Amygdala (tissue), 56 donors: ENCODE measurements around the gene OLFML2A.
"Not testable (repeated sequence)": the region's sequence is repeated elsewhere in the genome, so short reads cannot be mapped to it uniquely, and the experiment has no call there.

Experiments used
- DNase-seq, 56 donors: peaks; one replicate each; lab custom pipeline; 2025; lab: John Stamatoyannopoulos, UW

The OLFML2A gene

GRCh38 chr9:124814164-124814535 lies 37.2 kb downstream of the OLFML2A start:
- DNase-seq = no peak

GRCh38 chr9:124815601-124816000 lies 38.7 kb downstream of the OLFML2A start:
- no peak for DNase-seq

- no peak for DNase-seq
Observed at GRCh38 chr9:124818431-124819281, 41.7 kb downstream of the OLFML2A start.

GRCh38 chr9:124820698-124821623 lies 44.0 kb downstream of the OLFML2A start:
- no peak for DNase-seq

- DNase-seq = no peak
Observed at GRCh38 chr9:124828489-124829333, 51.8 kb downstream of the OLFML2A start.

GRCh38 chr9:124829334-124829669 lies 52.4 kb downstream of the OLFML2A start:
- DNase-seq = no peak

- DNase-seq = no peak
Observed at GRCh38 chr9:124830593-124830992, 53.7 kb downstream of the OLFML2A start.

- no peak for DNase-seq
Observed at GRCh38 chr9:124831642-124832364, 54.9 kb downstream of the OLFML2A start.

- no peak for DNase-seq
Observed at GRCh38 chr9:124834591-124834990, 57.7 kb downstream of the OLFML2A start.

GRCh38 chr9:124835026-124835557 lies 58.2 kb downstream of the OLFML2A start:
- DNase-seq = peak in 8 of 56 donors; percentile 12 to 41 (median 24)

- not testable (repeated sequence) for DNase-seq
Observed at GRCh38 chr9:124838132-124838531, 61.2 kb downstream of the OLFML2A start.

- not testable (repeated sequence) for DNase-seq
Observed at GRCh38 chr9:124838567-124839275, 61.8 kb downstream of the OLFML2A start.

- no peak for DNase-seq
Observed at GRCh38 chr9:124839612-124840299, 62.8 kb downstream of the OLFML2A start.

- DNase-seq = no peak
Observed at GRCh38 chr9:124840300-124840833, 63.4 kb downstream of the OLFML2A start.

GRCh38 chr9:124841075-124841821 lies 64.3 kb downstream of the OLFML2A start:
- DNase-seq = no peak

- no peak for DNase-seq
Observed at GRCh38 chr9:124843456-124844034, 66.6 kb downstream of the OLFML2A start.

GRCh38 chr9:124844291-124844690 lies 67.4 kb downstream of the OLFML2A start:
- no peak for DNase-seq
